Loucy (cell line): ENCODE results near the gene ARHGAP1.

Experiments used
- H2AFZ ChIP-seq: fragments of 200-600 bp; sonication (generic); 2 replicates; pipeline ENCODE4 v1.6.0; 2016; ENCODE audit warnings: antibody characterized with exemption, mild to moderate bottlenecking, low read length, moderate library complexity
- H3F3A ChIP-seq: fragments of 200-600 bp; 2 replicates; pipeline ENCODE4 v1.6.0; 2016; ENCODE audit warnings: antibody characterized with exemption, low read depth, mild to moderate bottlenecking
- H3K27me3 ChIP-seq: fragments of 200-600 bp; sonication (generic); 2 replicates; pipeline ENCODE4 v1.6.1; 2014; ENCODE audit warnings: low read length, mild to moderate bottlenecking; ENCODE audit not compliant: insufficient read depth, poor library complexity, severe bottlenecking
- H3K36me3 ChIP-seq: fragments of 200-600 bp; sonication (generic); 2 replicates; pipeline ENCODE4 v1.6.1; 2016; ENCODE audit warnings: low read length; ENCODE audit not compliant: insufficient read depth
- H3K4me1 ChIP-seq: fragments of 200-600 bp; sonication (generic); 2 replicates; pipeline ENCODE4 v1.5.1; 2014; ENCODE audit warnings: low read length, mild to moderate bottlenecking; ENCODE audit not compliant: insufficient read depth, poor library complexity, severe bottlenecking
- H3K4me2 ChIP-seq: fragments of 200-600 bp; sonication (generic); 2 replicates; pipeline ENCODE4 v1.6.0; 2014; ENCODE audit warnings: antibody characterized with exemption, low read length, low read depth, mild to moderate bottlenecking; ENCODE audit not compliant: poor library complexity, severe bottlenecking
- H3K4me3 ChIP-seq: fragments of 200-600 bp; sonication (generic); 2 replicates; pipeline ENCODE4 v1.5.1; 2014; ENCODE audit warnings: low read length, mild to moderate bottlenecking, mixed read lengths; ENCODE audit not compliant: poor library complexity, severe bottlenecking
- H3K79me2 ChIP-seq: fragments of 200-600 bp; sonication (generic); 2 replicates; pipeline ENCODE4 v1.6.1; 2014; ENCODE audit warnings: low read length; ENCODE audit not compliant: insufficient read depth
- H3K9ac ChIP-seq: fragments of 200-600 bp; sonication (generic); 2 replicates; pipeline ENCODE4 v1.6.0; 2014; ENCODE audit warnings: mild to moderate bottlenecking, low read depth, low read length, moderate library complexity; ENCODE audit not compliant: poor library complexity, severe bottlenecking
- H3K9me2 ChIP-seq: fragments of 200-600 bp; sonication (generic); replicated peaks from 2 replicates; pipeline ENCODE4 v1.6.1; 2016; ENCODE audit warnings: low read depth, low read length, mixed read lengths
- H3K9me3 ChIP-seq: fragments of 200-600 bp; sonication (generic); 2 replicates; pipeline ENCODE4 v1.6.1; 2014; ENCODE audit warnings: mild to moderate bottlenecking, antibody characterized with exemption, low read length, low read depth; ENCODE audit not compliant: insufficient read depth
- H4K20me1 ChIP-seq: fragments of 200-600 bp; sonication (generic); 2 replicates; pipeline ENCODE4 v1.6.0; 2014; ENCODE audit warnings: antibody characterized with exemption, low read length, mild to moderate bottlenecking; ENCODE audit not compliant: insufficient read depth, poor library complexity, severe bottlenecking
- EZH2phosphoT487 ChIP-seq: fragments of 200-600 bp; IDR thresholded peaks from 2 replicates; pipeline ENCODE4 v1.6.1; 2018; ENCODE audit warnings: antibody characterized with exemption, mild to moderate bottlenecking, moderate library complexity, borderline replicate concordance
- TF ChIP-seq, protein P1 (sequence below): fragments of 200-600 bp; sonication (generic); conservative IDR thresholded peaks from 2 replicates; pipeline ENCODE4 v1.5.1; 2014; ENCODE audit warnings: mild to moderate bottlenecking, antibody characterized with exemption, low read length

Gene ARHGAP1

GRCh38 chr11:46668480-46669085, 31.8 kb downstream of the ARHGAP1 start:
- Histone ChIP-seq H3K4me2 (no peak overlapping the region), H3K36me3 (peaks cover 61% of the 10 kb centered on the region; the same call in 1 of the 2 replicates)

DNA sequence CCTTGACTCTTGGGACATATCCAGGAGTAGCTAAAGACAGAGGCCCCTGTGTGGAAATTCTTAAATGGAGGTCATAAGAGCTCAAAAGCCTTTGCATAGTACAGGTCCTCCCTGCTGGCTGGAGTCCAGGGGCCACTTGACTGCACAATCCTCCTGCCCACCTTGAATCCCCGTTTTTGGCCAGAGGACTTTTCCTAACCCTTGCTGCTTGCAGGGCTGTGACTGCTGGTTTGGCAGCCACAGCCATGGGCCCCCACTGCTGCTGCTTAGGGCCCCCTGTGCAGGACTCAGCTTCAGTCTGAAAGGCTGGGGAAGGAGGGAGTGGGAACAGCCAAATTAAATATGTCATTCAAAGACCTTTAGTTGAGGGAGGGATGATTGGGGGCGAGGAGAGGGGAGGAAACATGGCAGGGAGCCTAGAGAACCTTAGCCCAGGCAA, 33.4 kb downstream of the ARHGAP1 start:
- peak overlapping the region; percentile 45 for H3K9ac ChIP-seq
- H3K27me3 ChIP-seq, result no peaks in the 10 kb centered on the region
- H3K4me2 ChIP-seq, result no peak overlapping the region
- H4K20me1 ChIP-seq, result no peaks in the 10 kb centered on the region
- TF ChIP-seq, protein P1, sequence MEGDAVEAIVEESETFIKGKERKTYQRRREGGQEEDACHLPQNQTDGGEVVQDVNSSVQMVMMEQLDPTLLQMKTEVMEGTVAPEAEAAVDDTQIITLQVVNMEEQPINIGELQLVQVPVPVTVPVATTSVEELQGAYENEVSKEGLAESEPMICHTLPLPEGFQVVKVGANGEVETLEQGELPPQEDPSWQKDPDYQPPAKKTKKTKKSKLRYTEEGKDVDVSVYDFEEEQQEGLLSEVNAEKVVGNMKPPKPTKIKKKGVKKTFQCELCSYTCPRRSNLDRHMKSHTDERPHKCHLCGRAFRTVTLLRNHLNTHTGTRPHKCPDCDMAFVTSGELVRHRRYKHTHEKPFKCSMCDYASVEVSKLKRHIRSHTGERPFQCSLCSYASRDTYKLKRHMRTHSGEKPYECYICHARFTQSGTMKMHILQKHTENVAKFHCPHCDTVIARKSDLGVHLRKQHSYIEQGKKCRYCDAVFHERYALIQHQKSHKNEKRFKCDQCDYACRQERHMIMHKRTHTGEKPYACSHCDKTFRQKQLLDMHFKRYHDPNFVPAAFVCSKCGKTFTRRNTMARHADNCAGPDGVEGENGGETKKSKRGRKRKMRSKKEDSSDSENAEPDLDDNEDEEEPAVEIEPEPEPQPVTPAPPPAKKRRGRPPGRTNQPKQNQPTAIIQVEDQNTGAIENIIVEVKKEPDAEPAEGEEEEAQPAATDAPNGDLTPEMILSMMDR, result no peak
- TF ChIP-seq EZH2phosphoT487, result no peak
- H3F3A ChIP-seq, result peaks cover 16% of the 10 kb centered on the region
- no peaks in the 10 kb centered on the region for H3K9me3 ChIP-seq
- peaks cover 56% of the 10 kb centered on the region; the same call in 1 of the 2 replicates for H3K36me3 ChIP-seq
- no peak overlapping the region for H3K4me3 ChIP-seq
- H3K9me2 ChIP-seq, result no peaks in the 10 kb centered on the region
- H3K4me1 ChIP-seq, result peaks cover 45% of the 10 kb centered on the region
- H2AFZ ChIP-seq, result no peak overlapping the region
- H3K79me2 ChIP-seq, result no peaks in the 10 kb centered on the region

More at GRCh38 chr11:46668480-46669085, 31.8 kb downstream of the ARHGAP1 start:
- Histone ChIP-seq H4K20me1 (no peaks in the 10 kb centered on the region), H3K79me2 (peaks cover 8% of the 10 kb centered on the region; the same call in 1 of the 2 replicates), H3K9me3 (no peaks in the 10 kb centered on the region), H3K4me3 (no peak overlapping the region), H3F3A (peaks cover 19% of the 10 kb centered on the region), H3K9me2 (no peaks in the 10 kb centered on the region), H3K27me3 (no peaks in the 10 kb centered on the region), H3K4me1 (peaks cover 57% of the 10 kb centered on the region), H2AFZ (no peak overlapping the region), H3K9ac (no peak overlapping the region)
- TF ChIP-seq EZH2phosphoT487, result no peak
- TF ChIP-seq, protein P1, result no peak

DNA sequence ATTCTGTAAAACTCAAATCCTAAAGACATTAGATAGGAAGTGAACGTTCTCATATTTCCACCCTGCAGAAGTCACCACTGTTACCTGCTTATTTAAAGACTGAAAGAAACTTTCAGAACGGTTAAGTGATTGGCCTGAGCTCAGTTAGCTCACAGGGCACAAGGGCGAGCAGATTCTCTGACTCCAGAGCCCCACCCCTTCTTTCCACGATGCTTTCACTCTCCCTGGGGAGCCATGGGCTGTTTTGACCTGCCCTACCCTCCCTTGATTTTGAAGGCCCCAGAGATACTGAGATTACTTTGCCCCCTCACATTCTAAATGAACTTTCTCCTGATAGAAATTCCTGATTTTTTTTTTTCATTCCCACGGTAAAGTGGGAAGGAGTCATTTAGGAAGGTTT, 33.9 kb downstream of the ARHGAP1 start:
- Histone ChIP-seq H3K4me3 (no peak overlapping the region), H3K27me3 (no peaks in the 10 kb centered on the region), H3F3A (peaks cover 10% of the 10 kb centered on the region), H3K9ac (peak overlapping the region; percentile 45), H2AFZ (no peak overlapping the region), H3K9me3 (no peaks in the 10 kb centered on the region), H3K4me1 (peaks cover 40% of the 10 kb centered on the region), H4K20me1 (no peaks in the 10 kb centered on the region), H3K4me2 (no peak overlapping the region), H3K79me2 (no peaks in the 10 kb centered on the region), H3K36me3 (peaks cover 56% of the 10 kb centered on the region; the same call in 1 of the 2 replicates), H3K9me2 (no peaks in the 10 kb centered on the region)
- TF ChIP-seq, protein P1, result no peak
- no peak for TF ChIP-seq EZH2phosphoT487
